HG03565 (cell line): ENCODE measurements around the gene ARL14.

ENCODE experiments used
- ATAC-seq: cut with Tn5 transposase; IDR thresholded peaks from one replicate; pipeline ENCODE4 v1.9.1; 2021; ENCODE audit warnings: mild to moderate bottlenecking, moderate library complexity; ENCODE audit not compliant: unreplicated experiment

Gene ARL14

GRCh38 chr3:160676547-160677303 lies at the start of gene ARL14:
ARL14 (plus strand) TSS chr3:160677160; CDS start chr3:160677347, 187 bp downstream.
- no peak for ATAC-seq

- no peak for ATAC-seq
Measured at GRCh38 chr3:160629491-160629890, 47.5 kb upstream of the ARL14 start.

DNA sequence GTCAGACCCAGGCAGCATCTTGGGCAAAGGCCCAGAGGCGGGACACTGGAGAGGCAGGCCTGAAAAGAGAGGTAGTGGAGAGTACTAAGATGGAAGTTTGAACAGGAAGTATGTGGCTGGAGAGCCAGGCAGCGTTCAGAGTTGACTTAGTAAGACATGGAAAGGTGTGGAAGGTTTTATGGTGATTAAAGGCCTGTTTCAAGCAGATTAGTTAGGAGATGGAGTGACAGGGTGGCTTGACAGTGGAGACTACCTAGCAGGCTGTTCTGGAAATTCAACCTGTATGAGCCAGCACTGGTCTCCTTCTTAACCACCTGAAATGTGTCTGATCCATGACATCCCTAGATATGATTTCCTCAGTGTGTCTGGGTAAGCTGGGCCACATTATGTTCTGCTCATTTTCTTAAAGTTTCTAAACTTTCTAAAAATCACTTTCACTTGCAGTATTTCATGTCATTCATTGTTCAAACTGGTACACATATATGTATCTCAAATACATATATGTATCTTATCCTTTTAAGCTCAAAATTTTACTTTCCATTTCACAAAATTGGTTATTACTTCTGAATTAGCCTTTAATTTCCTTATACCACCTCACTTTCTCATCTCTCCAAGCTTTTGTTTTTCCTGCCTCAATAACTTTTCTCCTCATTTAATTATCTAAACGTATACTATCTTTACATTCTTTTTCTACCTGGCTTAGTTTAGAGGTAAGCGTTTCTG lies 43.4 kb upstream of the ARL14 start:
- ATAC-seq: no peak

GRCh38 chr3:160635213-160635612 lies 41.7 kb upstream of the ARL14 start:
- ATAC-seq: no peak

DNA sequence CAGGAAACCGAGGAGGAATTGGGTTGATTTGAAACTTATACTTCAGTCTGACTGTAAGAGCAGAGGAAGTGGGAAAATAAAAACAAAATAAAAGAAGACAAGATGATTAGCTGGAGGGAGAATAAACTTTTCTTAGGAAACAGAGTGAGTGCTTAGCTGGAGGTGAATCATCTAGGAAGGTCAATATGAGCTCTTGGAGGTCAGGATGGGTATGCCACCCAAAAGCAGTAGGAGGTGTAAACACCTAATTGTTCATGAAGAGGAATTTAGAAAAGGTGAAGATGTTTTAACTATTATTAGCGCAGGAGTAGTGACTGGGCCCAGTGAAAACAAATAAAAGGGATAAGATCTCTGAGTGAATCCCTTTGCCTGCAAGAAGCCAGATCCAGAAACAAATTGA lies 39.9 kb upstream of the ARL14 start:
- no peak for ATAC-seq

- ATAC-seq: no peak
Measured at GRCh38 chr3:160638184-160638583, 38.8 kb upstream of the ARL14 start.

DNA sequence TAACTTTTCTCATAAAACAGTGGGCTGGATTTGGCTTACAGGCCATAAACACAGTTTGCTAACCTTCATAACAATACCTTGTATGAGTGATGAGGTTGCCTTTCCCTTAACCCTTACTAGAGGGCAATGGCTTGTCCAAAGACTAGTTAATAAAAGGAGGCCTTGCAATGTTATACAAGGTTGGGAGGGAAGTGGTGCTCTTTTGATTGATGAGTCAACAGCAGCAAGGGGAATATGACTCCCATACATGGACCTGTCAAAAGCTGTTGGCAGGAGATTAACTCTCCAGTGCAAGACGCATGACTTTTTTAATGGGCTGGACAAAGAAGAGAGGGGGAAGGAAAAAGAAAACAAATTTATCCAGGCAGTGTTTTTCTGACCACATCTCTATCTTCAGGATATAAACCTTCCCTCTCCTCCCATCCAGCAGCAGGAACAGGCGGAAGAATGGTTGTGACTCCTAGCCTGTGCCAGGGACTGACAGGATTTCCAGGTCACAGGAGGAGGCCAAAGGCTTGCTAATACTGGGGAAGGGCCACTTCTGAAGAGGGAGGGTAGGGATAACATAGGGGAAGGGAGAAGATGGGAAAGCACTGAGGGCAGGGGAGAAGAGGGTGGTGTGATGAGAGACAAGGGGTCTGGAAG lies 35.2 kb upstream of the ARL14 start:
- no peak for ATAC-seq

- peak; percentile 88 for ATAC-seq
Measured at GRCh38 chr3:160643994-160644393, 33.0 kb upstream of the ARL14 start.

DNA sequence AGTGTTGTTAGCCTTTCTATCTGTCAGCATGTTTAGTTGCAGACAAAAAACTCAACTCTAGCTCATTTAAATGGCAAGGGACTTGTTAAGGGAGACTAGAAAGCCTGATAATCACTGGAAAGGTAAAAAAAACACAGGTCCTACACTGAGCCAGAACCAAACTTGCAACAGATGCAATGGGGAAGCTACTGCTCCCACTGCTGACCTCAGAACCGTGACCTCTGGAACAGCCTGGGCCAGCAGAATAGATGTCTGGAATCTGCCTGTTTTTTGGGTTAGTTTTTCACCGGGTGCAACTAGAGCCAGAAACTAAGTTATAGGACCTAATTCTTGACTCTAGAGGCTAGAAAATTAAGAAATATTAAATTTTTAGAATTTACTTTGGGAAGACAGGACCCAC lies 32.5 kb upstream of the ARL14 start:
- ATAC-seq: no peak

DNA sequence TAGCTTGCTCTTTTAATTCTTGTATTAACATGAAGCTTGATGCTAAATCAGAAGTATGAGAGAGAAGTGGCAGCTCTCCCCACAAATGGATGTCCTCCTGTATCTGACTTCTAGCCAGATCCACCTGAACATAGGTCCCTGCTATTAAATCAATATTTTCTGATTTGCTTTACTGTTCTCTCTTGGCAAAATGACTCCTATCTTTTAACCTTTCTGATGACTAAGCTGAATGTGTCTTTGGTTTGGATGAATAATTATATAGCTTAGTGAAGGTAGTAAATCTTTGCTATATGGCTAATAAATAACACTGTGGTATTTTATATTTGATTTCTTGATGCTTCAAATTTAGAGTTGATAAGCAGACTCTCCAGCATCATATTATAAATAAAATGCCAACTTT lies 28.3 kb upstream of the ARL14 start:
- no peak for ATAC-seq

- ATAC-seq: no peak
Measured at GRCh38 chr3:160649596-160649995, 27.4 kb upstream of the ARL14 start.

DNA sequence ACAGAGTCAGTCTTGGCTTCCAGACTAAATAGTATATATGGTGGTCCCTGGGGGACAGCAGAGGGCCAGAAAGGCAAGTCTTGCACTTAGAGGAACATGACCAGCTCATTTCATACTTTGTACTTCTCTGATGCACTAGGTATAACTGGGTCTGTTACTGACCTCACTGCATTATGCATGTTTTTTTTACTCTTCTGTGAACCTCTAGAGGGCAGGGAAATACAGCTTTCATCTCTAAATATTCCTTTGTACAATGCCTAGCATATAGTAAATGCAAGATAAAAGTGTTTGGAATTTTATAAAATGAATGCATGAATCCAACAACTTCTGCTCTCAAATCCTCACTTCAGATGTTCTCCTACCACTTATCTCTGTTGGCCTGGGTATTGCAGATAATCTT lies 23.4 kb upstream of the ARL14 start:
- no peak for ATAC-seq

DNA sequence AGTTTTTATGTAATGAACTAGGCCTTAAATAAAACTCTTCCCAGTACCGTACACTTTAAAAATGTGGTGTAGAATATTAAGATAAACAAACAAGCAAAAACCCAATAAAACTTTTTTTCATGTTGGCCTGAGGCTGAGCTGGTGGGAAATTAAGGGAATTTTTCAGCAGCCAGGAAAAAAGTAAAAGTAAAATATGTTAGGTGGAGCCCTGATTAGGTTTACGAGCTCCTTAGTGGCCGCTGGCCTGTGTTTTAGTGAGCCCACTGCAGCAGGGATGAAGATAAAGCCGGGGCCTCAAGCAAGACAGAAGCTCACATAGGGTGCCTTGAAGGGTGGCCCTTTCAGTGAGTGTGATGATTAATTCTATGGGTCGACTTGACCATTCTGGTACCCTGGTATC lies 16.1 kb upstream of the ARL14 start:
- ATAC-seq: no peak

- peak; percentile 28 for ATAC-seq
Measured at GRCh38 chr3:160661660-160662059, 15.3 kb upstream of the ARL14 start.

DNA sequence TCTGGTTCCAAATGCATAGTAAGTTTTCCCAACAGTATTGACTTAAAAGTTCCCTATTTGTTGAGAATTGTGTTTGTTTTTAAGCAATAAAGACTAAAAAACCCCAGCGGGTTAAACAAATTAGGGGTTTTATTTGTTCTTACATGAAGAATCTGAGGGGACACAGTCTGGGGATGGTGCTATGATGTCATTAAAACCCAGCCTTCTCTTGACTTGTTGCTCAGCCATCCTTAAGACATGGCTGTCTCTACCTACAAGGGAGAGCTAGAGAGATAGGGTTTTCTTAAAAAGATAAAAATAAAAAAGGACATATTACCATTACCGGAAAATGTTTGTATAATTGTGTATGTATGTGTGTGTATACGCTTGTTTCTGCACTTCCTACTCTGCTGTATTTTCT lies 11.7 kb upstream of the ARL14 start:
- ATAC-seq: no peak

GRCh38 chr3:160665784-160666526 lies 11.0 kb upstream of the ARL14 start:
- peak; percentile 87 for ATAC-seq

DNA sequence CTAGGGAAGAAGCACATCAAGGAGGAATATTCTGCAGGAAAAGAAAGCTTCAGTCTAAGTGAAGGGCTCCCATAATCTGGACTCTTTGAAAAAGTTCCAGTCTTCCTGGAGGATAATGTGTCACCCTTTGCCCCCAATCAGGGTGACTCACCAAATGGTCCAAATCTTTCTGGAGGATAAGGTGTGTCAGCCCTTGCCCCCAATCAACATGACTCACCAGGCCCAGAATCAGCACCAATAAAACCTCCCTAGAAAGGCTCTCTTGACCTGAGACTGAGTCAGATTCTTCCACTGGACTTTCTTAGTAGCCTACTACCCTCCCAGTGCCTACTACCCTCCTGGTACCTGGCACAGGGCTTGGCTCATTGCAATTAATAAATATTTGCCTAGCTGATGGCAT lies 9.5 kb upstream of the ARL14 start:
- ATAC-seq: no peak

DNA sequence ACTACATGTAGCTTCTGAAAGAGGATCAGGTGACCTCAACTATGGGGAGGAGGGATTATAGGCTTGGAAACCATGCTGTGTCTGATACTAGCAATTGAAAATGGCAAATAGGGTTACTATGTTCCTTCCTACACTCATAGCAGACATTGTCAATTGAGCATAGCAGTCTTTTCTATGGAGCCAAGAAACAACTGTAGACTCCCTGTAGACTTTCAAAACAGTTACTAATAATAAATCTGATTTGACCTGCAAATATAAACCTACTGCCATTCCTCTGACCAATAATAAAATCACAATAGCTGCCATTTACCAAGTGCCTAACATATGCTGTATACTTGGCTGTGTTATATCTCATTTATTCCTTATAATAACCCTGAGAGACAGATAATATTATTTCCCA lies 8.5 kb upstream of the ARL14 start:
- ATAC-seq: no peak

GRCh38 chr3:160671231-160671630 lies 5.7 kb upstream of the ARL14 start:
- peak; percentile 89 for ATAC-seq

GRCh38 chr3:160671995-160672394 lies 5.0 kb upstream of the ARL14 start:
- ATAC-seq: no peak

DNA sequence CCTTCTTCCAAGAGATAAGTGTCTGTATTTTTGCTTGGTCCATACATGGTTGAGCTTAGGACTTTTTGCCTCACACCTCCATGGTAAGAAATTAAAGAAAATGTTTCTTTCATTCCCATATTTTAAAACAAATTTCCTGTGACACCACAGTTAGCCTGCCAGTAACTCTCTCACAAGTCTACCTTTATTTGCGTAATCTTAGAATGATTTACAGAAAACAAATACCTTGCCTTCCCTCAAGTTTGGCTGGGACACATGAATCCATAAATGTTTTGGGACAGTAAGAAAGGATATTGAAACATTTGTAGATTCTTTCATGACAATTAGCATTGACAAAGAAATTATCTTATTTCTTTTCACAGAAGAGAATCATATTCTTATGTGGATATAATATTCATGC lies 3.8 kb upstream of the ARL14 start:
- ATAC-seq: no peak
